NB4 (cell line): Measurements from ENCODE around the gene EXOC6B.

ENCODE experiments used
- CTCF ChIP-seq: IDR thresholded peaks from one replicate; pipeline ENCODE4 v1.5.1; 2012; ENCODE audit warnings: low read depth, low read length
- MAX ChIP-seq: IDR thresholded peaks from 2 replicates; pipeline ENCODE4 v1.6.1; 2011; ENCODE audit warnings: low read depth, low read length

- TF ChIP-seq CTCF (no peak), MAX (no peak)
These were observed 426.0 kb downstream of the EXOC6B start for GRCh38 chr2:72399879-72400278.
